ENCODE data around the gene ZFPL1.

DNA sequence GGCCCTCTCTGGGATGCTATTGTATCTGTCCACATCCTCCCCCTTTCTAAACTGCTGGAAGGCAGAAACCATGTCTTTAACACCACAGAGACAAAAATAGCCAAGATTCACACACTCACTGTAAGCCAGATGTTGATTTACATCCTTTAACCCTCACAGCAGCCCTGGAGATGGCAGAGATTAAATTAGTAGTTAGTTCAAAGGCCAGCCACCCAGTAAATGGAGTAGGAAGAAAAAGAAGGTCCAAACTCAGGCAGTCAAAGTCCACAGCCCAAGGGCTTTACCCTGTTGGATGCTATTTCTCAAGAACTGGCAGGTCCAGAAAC, 35.6 kb downstream of the ZFPL1 start:
- TF ChIP-seq, protein P1, sequence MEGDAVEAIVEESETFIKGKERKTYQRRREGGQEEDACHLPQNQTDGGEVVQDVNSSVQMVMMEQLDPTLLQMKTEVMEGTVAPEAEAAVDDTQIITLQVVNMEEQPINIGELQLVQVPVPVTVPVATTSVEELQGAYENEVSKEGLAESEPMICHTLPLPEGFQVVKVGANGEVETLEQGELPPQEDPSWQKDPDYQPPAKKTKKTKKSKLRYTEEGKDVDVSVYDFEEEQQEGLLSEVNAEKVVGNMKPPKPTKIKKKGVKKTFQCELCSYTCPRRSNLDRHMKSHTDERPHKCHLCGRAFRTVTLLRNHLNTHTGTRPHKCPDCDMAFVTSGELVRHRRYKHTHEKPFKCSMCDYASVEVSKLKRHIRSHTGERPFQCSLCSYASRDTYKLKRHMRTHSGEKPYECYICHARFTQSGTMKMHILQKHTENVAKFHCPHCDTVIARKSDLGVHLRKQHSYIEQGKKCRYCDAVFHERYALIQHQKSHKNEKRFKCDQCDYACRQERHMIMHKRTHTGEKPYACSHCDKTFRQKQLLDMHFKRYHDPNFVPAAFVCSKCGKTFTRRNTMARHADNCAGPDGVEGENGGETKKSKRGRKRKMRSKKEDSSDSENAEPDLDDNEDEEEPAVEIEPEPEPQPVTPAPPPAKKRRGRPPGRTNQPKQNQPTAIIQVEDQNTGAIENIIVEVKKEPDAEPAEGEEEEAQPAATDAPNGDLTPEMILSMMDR (IDR thresholded peaks at IDR 0.05; ENCODE audit: low read depth, low read length): no peak
- TF ChIP-seq, protein P2, sequence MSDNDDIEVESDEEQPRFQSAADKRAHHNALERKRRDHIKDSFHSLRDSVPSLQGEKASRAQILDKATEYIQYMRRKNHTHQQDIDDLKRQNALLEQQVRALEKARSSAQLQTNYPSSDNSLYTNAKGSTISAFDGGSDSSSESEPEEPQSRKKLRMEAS (IDR thresholded peaks at IDR 0.05; ENCODE audit: low read depth, low read length): no peak
- TF ChIP-seq MYC (IDR thresholded peaks at IDR 0.05; ENCODE audit: low read depth, low read length): no peak
